Chondrocyte (in vitro differentiated cells): ENCODE measurements around the gene DUSP19. TPM values are rescaled to one million over a fixed set of nuclear protein-coding genes. Genes with fewer than 3 reads are reported as not detected.

Experiments
- DNase-seq: peaks from one replicate; pipeline ENCODE4 v3.0.0; 2021; ENCODE audit warnings: mixed read lengths, low spot score
- H3K27ac Mint-ChIP-seq: one replicate; pipeline ENCODE4 v1.8.0; 2021; ENCODE audit warnings: mild to moderate bottlenecking, moderate library complexity, mixed read lengths; ENCODE audit not compliant: unreplicated experiment
- H3K27me3 Mint-ChIP-seq: 2 replicates; pipeline ENCODE4 v1.8.0; 2021; ENCODE audit warnings: low read depth, mixed read lengths
- H3K36me3 Mint-ChIP-seq: 2 replicates; pipeline ENCODE4 v1.8.0; 2021; ENCODE audit warnings: low read depth, mixed read lengths
- H3K4me1 Mint-ChIP-seq: 2 replicates; pipeline ENCODE4 v1.8.0; 2021; ENCODE audit warnings: low read depth, mild to moderate bottlenecking, mixed read lengths
- H3K4me3 Mint-ChIP-seq: one replicate; pipeline ENCODE4 v1.8.0; 2021; ENCODE audit warnings: mild to moderate bottlenecking, moderate library complexity, mixed read lengths; ENCODE audit not compliant: unreplicated experiment
- H3K9me3 Mint-ChIP-seq: 2 replicates; pipeline ENCODE4 v1.8.0; 2021; ENCODE audit warnings: low read depth, mixed read lengths
- total RNA-seq: library from RNA; stranded (reverse); gene quantifications from 3 replicates; pipeline ENCODE4 v1.2.1, GENCODE V29; 2021
- TF ChIP-seq, protein P1 (sequence below): fragments of 200-600 bp; sonication (generic); IDR thresholded peaks from 2 replicates; pipeline ENCODE4 v1.5.0; 2021; ENCODE audit warnings: antibody characterized with exemption, mild to moderate bottlenecking, moderate library complexity

The DUSP19 gene
- total RNA-seq, 1 donor from 2014 or later = 4.1 TPM

GRCh38 chr2:183070942-183071844 lies 7.4 kb upstream of the DUSP19 start:
- Mint-ChIP-seq H3K4me3 (no peak overlapping the region), H3K27me3 (peaks cover 3% of the 10 kb centered on the region), H3K36me3 (no peaks in the 10 kb centered on the region), H3K4me1 (peaks cover 4% of the 10 kb centered on the region), H3K27ac (no peak overlapping the region), H3K9me3 (no peaks in the 10 kb centered on the region)
- TF ChIP-seq, protein P1, sequence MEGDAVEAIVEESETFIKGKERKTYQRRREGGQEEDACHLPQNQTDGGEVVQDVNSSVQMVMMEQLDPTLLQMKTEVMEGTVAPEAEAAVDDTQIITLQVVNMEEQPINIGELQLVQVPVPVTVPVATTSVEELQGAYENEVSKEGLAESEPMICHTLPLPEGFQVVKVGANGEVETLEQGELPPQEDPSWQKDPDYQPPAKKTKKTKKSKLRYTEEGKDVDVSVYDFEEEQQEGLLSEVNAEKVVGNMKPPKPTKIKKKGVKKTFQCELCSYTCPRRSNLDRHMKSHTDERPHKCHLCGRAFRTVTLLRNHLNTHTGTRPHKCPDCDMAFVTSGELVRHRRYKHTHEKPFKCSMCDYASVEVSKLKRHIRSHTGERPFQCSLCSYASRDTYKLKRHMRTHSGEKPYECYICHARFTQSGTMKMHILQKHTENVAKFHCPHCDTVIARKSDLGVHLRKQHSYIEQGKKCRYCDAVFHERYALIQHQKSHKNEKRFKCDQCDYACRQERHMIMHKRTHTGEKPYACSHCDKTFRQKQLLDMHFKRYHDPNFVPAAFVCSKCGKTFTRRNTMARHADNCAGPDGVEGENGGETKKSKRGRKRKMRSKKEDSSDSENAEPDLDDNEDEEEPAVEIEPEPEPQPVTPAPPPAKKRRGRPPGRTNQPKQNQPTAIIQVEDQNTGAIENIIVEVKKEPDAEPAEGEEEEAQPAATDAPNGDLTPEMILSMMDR = peak; percentile 75
- peak; percentile 90 for DNase-seq

- peaks cover 4% of the 10 kb centered on the region for H3K4me1 Mint-ChIP-seq
- no peaks in the 10 kb centered on the region for H3K36me3 Mint-ChIP-seq
- H3K27ac Mint-ChIP-seq = no peak overlapping the region
- DNase-seq = no peak
- TF ChIP-seq, protein P1 = no peak
- H3K27me3 Mint-ChIP-seq = no peaks in the 10 kb centered on the region
- H3K4me3 Mint-ChIP-seq = no peak overlapping the region
- no peaks in the 10 kb centered on the region for H3K9me3 Mint-ChIP-seq
Measured at GRCh38 chr2:183072177-183072576, 6.4 kb upstream of the DUSP19 start.

DNA sequence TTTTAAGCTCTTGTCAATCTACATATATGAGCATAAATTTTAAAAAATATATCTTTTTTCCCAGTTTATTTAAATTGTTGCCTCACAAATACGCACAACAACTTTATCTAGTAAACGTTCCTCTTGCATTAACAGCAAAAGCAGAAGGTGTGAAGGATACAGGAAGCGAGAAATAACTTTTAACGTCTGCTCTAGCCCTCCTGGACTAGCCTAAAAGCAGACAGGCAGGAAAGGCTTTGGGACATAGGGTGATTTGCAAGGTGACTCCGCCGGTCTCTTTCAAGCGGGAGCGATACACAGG lies 434 bp upstream of the DUSP19 start:
- Mint-ChIP-seq H3K4me3 (peak overlapping the region; percentile 84), H3K27ac (peak overlapping the region; percentile 88), H3K36me3 (no peaks in the 10 kb centered on the region), H3K9me3 (no peaks in the 10 kb centered on the region), H3K27me3 (no peaks in the 10 kb centered on the region), H3K4me1 (peaks cover 17% of the 10 kb centered on the region)
- TF ChIP-seq, protein P1 = no peak
- DNase-seq = no peak

GRCh38 chr2:183079139-183079775 lies 710 bp downstream of the DUSP19 start:
- H3K36me3 Mint-ChIP-seq = no peaks in the 10 kb centered on the region
- H3K9me3 Mint-ChIP-seq = no peaks in the 10 kb centered on the region
- H3K4me1 Mint-ChIP-seq = peaks cover 17% of the 10 kb centered on the region
- DNase-seq = no peak
- H3K27ac Mint-ChIP-seq = peak overlapping the region; percentile 88
- H3K27me3 Mint-ChIP-seq = no peaks in the 10 kb centered on the region
- TF ChIP-seq, protein P1 = no peak
- H3K4me3 Mint-ChIP-seq = peak overlapping the region; percentile 84

- Mint-ChIP-seq H3K4me1 (peaks cover 17% of the 10 kb centered on the region), H3K4me3 (no peak overlapping the region), H3K36me3 (no peaks in the 10 kb centered on the region), H3K27ac (no peak overlapping the region), H3K9me3 (no peaks in the 10 kb centered on the region), H3K27me3 (no peaks in the 10 kb centered on the region)
- no peak for DNase-seq
- TF ChIP-seq, protein P1 = no peak
Measured at GRCh38 chr2:183081911-183082310, 3.4 kb downstream of the DUSP19 start.
